Measurements from ENCODE around the gene TOPORS.

DNA sequence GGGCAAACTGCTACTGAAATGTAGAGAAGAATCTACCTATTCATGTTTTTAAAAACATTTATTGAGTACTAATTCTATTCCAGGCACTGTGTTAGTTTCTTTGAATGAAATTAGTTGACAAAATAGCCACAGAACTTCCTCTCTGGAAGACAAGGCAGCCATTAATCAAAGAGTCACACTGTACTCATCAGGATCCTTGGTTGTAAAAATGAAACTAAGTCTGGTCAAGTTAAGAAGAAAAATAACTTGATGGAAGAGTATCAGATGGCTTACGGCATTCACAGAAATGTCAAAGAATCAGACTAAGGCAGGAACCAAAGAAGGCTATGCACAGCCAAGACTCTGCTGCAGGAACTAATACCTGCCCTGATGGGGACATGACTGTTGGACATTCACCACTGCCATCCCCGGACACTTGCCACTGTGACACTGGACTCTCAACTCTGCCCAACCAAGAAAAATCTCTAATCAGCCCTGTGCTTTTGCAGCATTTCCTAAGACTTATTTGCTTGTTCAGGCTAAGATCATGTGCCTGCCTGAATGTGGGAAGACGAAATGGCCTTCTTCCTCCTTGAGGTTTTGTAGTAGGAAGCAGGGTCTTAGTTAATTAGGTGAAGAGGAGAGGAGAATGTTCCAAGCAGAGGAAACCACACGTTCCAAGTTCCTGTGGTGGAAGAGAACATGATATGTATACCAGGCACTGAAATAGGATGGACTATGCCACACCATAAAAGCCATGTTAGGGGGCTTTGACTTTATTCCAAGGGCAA, 43.9 kb upstream of the TOPORS start:
- TF ChIP-seq, protein P1, sequence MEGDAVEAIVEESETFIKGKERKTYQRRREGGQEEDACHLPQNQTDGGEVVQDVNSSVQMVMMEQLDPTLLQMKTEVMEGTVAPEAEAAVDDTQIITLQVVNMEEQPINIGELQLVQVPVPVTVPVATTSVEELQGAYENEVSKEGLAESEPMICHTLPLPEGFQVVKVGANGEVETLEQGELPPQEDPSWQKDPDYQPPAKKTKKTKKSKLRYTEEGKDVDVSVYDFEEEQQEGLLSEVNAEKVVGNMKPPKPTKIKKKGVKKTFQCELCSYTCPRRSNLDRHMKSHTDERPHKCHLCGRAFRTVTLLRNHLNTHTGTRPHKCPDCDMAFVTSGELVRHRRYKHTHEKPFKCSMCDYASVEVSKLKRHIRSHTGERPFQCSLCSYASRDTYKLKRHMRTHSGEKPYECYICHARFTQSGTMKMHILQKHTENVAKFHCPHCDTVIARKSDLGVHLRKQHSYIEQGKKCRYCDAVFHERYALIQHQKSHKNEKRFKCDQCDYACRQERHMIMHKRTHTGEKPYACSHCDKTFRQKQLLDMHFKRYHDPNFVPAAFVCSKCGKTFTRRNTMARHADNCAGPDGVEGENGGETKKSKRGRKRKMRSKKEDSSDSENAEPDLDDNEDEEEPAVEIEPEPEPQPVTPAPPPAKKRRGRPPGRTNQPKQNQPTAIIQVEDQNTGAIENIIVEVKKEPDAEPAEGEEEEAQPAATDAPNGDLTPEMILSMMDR (IDR thresholded peaks at IDR 0.05; ENCODE audit: low read length): no peak
- no peak for TF ChIP-seq EZH2 (optimal IDR thresholded peaks at IDR 0.05; ENCODE audit: low read depth, low read length)

Data from MM.1S (cell line).